ENCODE data around the gene AEN.

The AEN gene

GRCh38 chr15:88664151-88664778 lies 43.1 kb downstream of the AEN start:
- no peak for DNase-seq (ENCODE audit: low read depth in 2 of 2)

- no peak for DNase-seq (ENCODE audit: low read depth in 2 of 2)
Observed at GRCh38 chr15:88674661-88675060, 53.5 kb downstream of the AEN start.

GRCh38 chr15:88678755-88679154 lies 57.6 kb downstream of the AEN start:
- no peak for DNase-seq (ENCODE audit: low read depth in 2 of 2)

- no peak for DNase-seq (ENCODE audit: low read depth in 2 of 2)
Observed at GRCh38 chr15:88680241-88681001, 59.3 kb downstream of the AEN start.

GRCh38 chr15:88681610-88682221 lies 60.6 kb downstream of the AEN start:
- no peak for DNase-seq (ENCODE audit: low read depth in 2 of 2)
